ENCODE results near the gene PRM2.

The PRM2 gene

DNA sequence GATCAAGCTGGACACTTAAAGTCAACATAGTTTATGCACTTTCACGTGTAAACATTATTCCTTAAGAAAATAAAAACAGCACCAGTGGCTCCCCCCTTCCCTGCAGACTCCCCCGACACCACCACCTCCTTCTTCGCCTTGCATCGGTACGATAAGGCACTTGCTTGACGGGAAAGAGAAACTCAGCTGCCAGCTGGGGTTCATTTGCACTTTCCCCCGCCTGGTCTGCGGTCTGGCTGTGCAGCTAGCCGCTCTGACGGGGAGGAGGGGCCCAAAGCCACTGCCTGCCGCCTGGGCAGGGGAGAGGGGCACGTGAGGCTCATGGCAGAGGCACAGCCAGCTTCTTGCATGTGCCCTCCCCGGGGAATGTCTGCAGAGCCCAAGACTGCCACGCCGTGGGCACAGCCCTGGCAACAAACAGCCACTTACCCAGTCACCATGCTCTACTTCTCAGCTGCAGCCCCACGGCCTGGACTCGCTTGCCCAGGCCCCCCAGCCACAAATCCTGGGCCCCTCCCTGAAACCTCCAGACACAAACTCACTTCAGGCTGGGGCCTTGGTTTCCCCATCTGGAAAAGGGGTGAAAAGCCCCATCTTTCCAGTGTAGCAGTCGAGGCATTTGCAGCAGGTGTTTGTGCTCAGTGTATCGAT, 21.3 kb upstream of the PRM2 start:
- Histone ChIP-seq H3K4me2 (ENCODE audit: insufficient read depth, low read length) (peak overlapping the region; percentile 58), H3K27ac (ENCODE audit: low read length) (peak overlapping the region; percentile 87), H3K9ac (ENCODE audit: low read depth, low read length) (peak overlapping the region; percentile 51), H3K4me1 (ENCODE audit: insufficient read depth, low read length) (peaks cover 45% of the 10 kb centered on the region), H3K79me2 (ENCODE audit: insufficient read depth, low read length) (no peaks in the 10 kb centered on the region), H3K27me3 (ENCODE audit: insufficient read depth, low read length, poor library complexity) (no peaks in the 10 kb centered on the region), H4K20me1 (ENCODE audit: insufficient read depth, low read length) (peaks cover 3% of the 10 kb centered on the region; the same call in 1 of the 2 replicates), H2AFZ (ENCODE audit: low read depth, low read length) (0 out of 2 replicates have a peak overlapping the region, but pooled peaks have one; percentile 8), H3K36me3 (ENCODE audit: insufficient read depth, low read length) (no peaks in the 10 kb centered on the region), H3K4me3 (ENCODE audit: low read depth in 1 of 2, low read length in 2 of 2) (peak overlapping the region in 1 of 2 experiments; percentile 35; a peak in 2 of 4 replicates), H3K9me3 (ENCODE audit: insufficient read depth, low read length, severe bottlenecking) (no peaks in the 10 kb centered on the region)
- DNase-seq (peak; percentile 97), ATAC-seq (ENCODE audit: insufficient read depth, low read depth) (peak; percentile 93)
- TF ChIP-seq EZH2 (IDR thresholded peaks at IDR 0.05; ENCODE audit: borderline replicate concordance, low read depth, low read length, severe bottlenecking): no peak
- TF ChIP-seq, protein P1, sequence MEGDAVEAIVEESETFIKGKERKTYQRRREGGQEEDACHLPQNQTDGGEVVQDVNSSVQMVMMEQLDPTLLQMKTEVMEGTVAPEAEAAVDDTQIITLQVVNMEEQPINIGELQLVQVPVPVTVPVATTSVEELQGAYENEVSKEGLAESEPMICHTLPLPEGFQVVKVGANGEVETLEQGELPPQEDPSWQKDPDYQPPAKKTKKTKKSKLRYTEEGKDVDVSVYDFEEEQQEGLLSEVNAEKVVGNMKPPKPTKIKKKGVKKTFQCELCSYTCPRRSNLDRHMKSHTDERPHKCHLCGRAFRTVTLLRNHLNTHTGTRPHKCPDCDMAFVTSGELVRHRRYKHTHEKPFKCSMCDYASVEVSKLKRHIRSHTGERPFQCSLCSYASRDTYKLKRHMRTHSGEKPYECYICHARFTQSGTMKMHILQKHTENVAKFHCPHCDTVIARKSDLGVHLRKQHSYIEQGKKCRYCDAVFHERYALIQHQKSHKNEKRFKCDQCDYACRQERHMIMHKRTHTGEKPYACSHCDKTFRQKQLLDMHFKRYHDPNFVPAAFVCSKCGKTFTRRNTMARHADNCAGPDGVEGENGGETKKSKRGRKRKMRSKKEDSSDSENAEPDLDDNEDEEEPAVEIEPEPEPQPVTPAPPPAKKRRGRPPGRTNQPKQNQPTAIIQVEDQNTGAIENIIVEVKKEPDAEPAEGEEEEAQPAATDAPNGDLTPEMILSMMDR (IDR thresholded peaks at IDR 0.05; ENCODE audit: borderline replicate concordance, extremely low read depth, low read length, poor library complexity, severe bottlenecking): peak; percentile 75

DNA sequence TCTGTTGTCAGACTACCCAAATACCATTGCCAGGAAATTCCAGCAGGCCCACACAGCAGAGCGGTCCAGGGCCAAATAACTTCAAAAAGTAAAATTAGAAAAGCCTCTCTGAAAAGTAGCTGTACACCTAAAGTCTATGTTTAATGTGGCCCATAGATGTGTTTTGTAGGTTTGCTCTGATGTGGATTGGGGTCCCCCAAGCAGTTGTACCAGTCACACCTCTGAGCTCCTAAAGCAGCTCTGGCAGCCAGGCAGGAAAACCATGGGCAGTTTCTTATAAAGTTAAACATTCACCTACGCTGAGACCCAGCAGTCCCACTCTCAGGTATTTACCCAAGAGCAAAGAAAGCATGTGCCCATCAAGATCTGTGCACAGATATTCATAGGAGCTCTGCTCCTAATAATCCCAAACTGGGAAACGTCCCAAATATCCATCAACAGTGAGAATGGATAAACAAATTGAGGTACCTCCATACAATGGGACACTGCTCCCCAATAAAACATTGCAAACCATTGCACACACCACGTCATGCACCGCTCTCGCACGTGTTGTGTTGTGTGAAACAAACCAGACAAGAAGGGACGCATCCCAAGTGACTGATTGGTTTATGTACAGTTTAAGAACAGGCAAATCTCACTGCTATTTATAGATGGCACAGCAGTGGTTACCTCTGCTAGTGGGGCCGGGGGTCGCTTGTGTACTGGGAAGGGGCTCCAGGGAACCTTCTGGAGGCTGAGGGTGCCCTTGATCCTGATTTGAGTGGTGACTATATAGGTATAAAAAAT, 20.6 kb upstream of the PRM2 start:
- no peaks in the 10 kb centered on the region for H3K36me3 ChIP-seq (ENCODE audit: insufficient read depth, low read length)
- peak overlapping the region; percentile 58 for H3K4me2 ChIP-seq (ENCODE audit: insufficient read depth, low read length)
- H3K4me1 ChIP-seq (ENCODE audit: insufficient read depth, low read length): peaks cover 45% of the 10 kb centered on the region
- no peaks in the 10 kb centered on the region for H3K27me3 ChIP-seq (ENCODE audit: insufficient read depth, low read length, poor library complexity)
- peak overlapping the region in 1 of 2 experiments; percentile 35; a peak in 2 of 4 replicates for H3K4me3 ChIP-seq (ENCODE audit: low read depth in 1 of 2, low read length in 2 of 2)
- H3K9ac ChIP-seq (ENCODE audit: low read depth, low read length): peak overlapping the region; percentile 13; the same call in 1 of the 2 replicates
- no peaks in the 10 kb centered on the region for H3K79me2 ChIP-seq (ENCODE audit: insufficient read depth, low read length)
- DNase-seq: peak; percentile 24
- no peak overlapping the region for H2AFZ ChIP-seq (ENCODE audit: low read depth, low read length)
- H3K27ac ChIP-seq (ENCODE audit: low read length): peak overlapping the region; percentile 66
- ATAC-seq (ENCODE audit: insufficient read depth, low read depth): peak; percentile 5
- TF ChIP-seq EZH2 (IDR thresholded peaks at IDR 0.05; ENCODE audit: borderline replicate concordance, low read depth, low read length, severe bottlenecking): no peak
- TF ChIP-seq, protein P1 (IDR thresholded peaks at IDR 0.05; ENCODE audit: borderline replicate concordance, extremely low read depth, low read length, poor library complexity, severe bottlenecking): no peak
- no peaks in the 10 kb centered on the region for H3K9me3 ChIP-seq (ENCODE audit: insufficient read depth, low read length, severe bottlenecking)
- H4K20me1 ChIP-seq (ENCODE audit: insufficient read depth, low read length): peaks cover 3% of the 10 kb centered on the region; the same call in 1 of the 2 replicates

DNA sequence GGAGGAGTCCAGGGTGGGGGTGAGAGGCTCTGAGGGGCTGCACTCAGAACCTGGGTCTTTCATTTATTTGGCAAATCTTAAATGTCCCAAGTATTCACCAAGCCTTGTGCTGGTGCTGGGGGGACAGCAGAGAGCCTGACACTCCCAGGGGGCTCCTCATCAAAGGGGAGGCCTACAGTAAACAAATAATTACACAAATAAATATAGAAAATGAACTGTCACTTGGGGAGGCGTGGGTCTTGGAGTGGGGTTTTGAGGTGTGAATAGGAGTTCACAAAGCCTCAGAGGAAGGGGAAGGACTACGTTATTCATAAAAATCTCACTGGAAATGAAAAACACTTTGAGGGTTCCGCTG, 20.0 kb upstream of the PRM2 start:
- H3K36me3 ChIP-seq (ENCODE audit: insufficient read depth, low read length): no peaks in the 10 kb centered on the region
- H3K4me3 ChIP-seq (ENCODE audit: low read depth in 1 of 2, low read length in 2 of 2): no peak overlapping the region

More for the DNA sequence above, 20.0 kb upstream of the PRM2 start:
- Histone ChIP-seq H3K4me2 (ENCODE audit: insufficient read depth, low read length) (peak overlapping the region; percentile 58; the same call in 1 of the 2 replicates), H3K4me1 (ENCODE audit: insufficient read depth, low read length) (peaks cover 45% of the 10 kb centered on the region), H3K27ac (ENCODE audit: low read length) (0 out of 2 replicates have a peak overlapping the region, but pooled peaks have one; percentile 9), H4K20me1 (ENCODE audit: insufficient read depth, low read length) (peaks cover 3% of the 10 kb centered on the region; the same call in 1 of the 2 replicates), H3K79me2 (ENCODE audit: insufficient read depth, low read length) (no peaks in the 10 kb centered on the region), H3K9ac (ENCODE audit: low read depth, low read length) (no peak overlapping the region), H2AFZ (ENCODE audit: low read depth, low read length) (no peak overlapping the region), H3K9me3 (ENCODE audit: insufficient read depth, low read length, severe bottlenecking) (no peaks in the 10 kb centered on the region), H3K27me3 (ENCODE audit: insufficient read depth, low read length, poor library complexity) (no peaks in the 10 kb centered on the region)
- no peak for ATAC-seq (ENCODE audit: insufficient read depth, low read depth)
- TF ChIP-seq, protein P1 (IDR thresholded peaks at IDR 0.05; ENCODE audit: borderline replicate concordance, extremely low read depth, low read length, poor library complexity, severe bottlenecking): no peak
- TF ChIP-seq EZH2 (IDR thresholded peaks at IDR 0.05; ENCODE audit: borderline replicate concordance, low read depth, low read length, severe bottlenecking): no peak
- no peak for DNase-seq
